SK-N-SH treated with all-trans-retinoic acid at 6 μM for 48 hours (cell line): ENCODE data around the gene PACSIN3.

Source experiments
- ATAC-seq: fragments of 200-7000 bp; cut with Tn5 transposase; 3 replicates; pipeline ENCODE4 v1.9.1; 2020; ENCODE audit warnings: mild to moderate bottlenecking, moderate library complexity
- ARNTL ChIP-seq: fragments of 450-650 bp; formaldehyde crosslinking; IDR thresholded peaks from 2 replicates; pipeline ENCODE4 v1.5.0; 2020; ENCODE audit warnings: low read depth, mild to moderate bottlenecking, moderate library complexity, borderline replicate concordance
- BACH2 ChIP-seq: fragments of 250-450 bp; sonication (Bioruptor Pico); IDR thresholded peaks from 2 replicates; pipeline ENCODE4 v1.9.0; 2021; ENCODE audit warnings: mild to moderate bottlenecking, borderline replicate concordance
- CSDC2 ChIP-seq: fragments of 250-450 bp; sonication (Bioruptor Pico); IDR thresholded peaks from 2 replicates; pipeline ENCODE4 v1.5.0; 2020; ENCODE audit warnings: mild to moderate bottlenecking, moderate library complexity
- ESRRG ChIP-seq: fragments of 250-450 bp; sonication (Bioruptor Pico); IDR thresholded peaks from 2 replicates; pipeline ENCODE4 v1.6.1; 2021; ENCODE audit warnings: mild to moderate bottlenecking
- GLIS3 ChIP-seq: fragments of 250-450 bp; sonication (Bioruptor Pico); IDR thresholded peaks from 2 replicates; pipeline ENCODE4 v1.5.0; 2020; ENCODE audit warnings: mild to moderate bottlenecking, moderate library complexity
- OSR1 ChIP-seq: fragments of 250-450 bp; sonication (Bioruptor Pico); IDR thresholded peaks from 2 replicates; pipeline ENCODE4 v1.8.0; 2022; ENCODE audit warnings: moderate library complexity, mild to moderate bottlenecking, inconsistent platforms
- PATZ1 ChIP-seq: fragments of 250-450 bp; sonication (Bioruptor Pico); IDR thresholded peaks from 2 replicates; pipeline ENCODE4 v1.8.0; 2020; ENCODE audit warnings: mild to moderate bottlenecking, moderate library complexity, borderline replicate concordance
- POU6F1 ChIP-seq: fragments of 250-450 bp; sonication (Bioruptor Pico); IDR thresholded peaks from 2 replicates; pipeline ENCODE4 v1.8.0; 2021; ENCODE audit warnings: low read depth, mild to moderate bottlenecking, moderate library complexity, borderline replicate concordance
- PPARA ChIP-seq: fragments of 250-450 bp; sonication (Bioruptor Pico); IDR thresholded peaks from 2 replicates; pipeline ENCODE4 v1.5.0; 2020; ENCODE audit warnings: mild to moderate bottlenecking, borderline replicate concordance
- RARB ChIP-seq: fragments of 250-450 bp; sonication (Bioruptor Pico); IDR thresholded peaks from 2 replicates; pipeline ENCODE4 v1.8.0; 2021; ENCODE audit warnings: mild to moderate bottlenecking, moderate library complexity
- SNAI2 ChIP-seq: fragments of 250-450 bp; sonication (Bioruptor Pico); IDR thresholded peaks from 2 replicates; pipeline ENCODE4 v1.5.0; 2020; ENCODE audit warnings: mild to moderate bottlenecking, moderate library complexity
- TOX ChIP-seq: fragments of 250-450 bp; sonication (Bioruptor Pico); IDR thresholded peaks from 2 replicates; pipeline ENCODE4 v1.8.0; 2021; ENCODE audit warnings: mild to moderate bottlenecking, moderate library complexity, borderline replicate concordance
- ZC3H10 ChIP-seq: fragments of 250-450 bp; sonication (Bioruptor Pico); IDR thresholded peaks from 2 replicates; pipeline ENCODE4 v1.5.1; 2021; ENCODE audit warnings: mild to moderate bottlenecking, moderate library complexity
- ZFP3 ChIP-seq: fragments of 250-450 bp; sonication (Bioruptor Pico); IDR thresholded peaks from 2 replicates; pipeline ENCODE4 v1.5.0; 2020; ENCODE audit warnings: mild to moderate bottlenecking, moderate library complexity
- ZFP30 ChIP-seq: fragments of 450-650 bp; formaldehyde crosslinking; IDR thresholded peaks from 2 replicates; pipeline ENCODE4 v1.5.0; 2022; ENCODE audit warnings: mild to moderate bottlenecking, moderate library complexity
- ZNF565 ChIP-seq: fragments of 450-650 bp; formaldehyde crosslinking; conservative IDR thresholded peaks from 2 replicates; pipeline ENCODE4 v1.5.0; 2020; ENCODE audit warnings: low read depth, mild to moderate bottlenecking, moderate library complexity
- ZNF70 ChIP-seq: fragments of 450-650 bp; formaldehyde crosslinking; IDR thresholded peaks from 2 replicates; pipeline ENCODE4 v1.5.0; 2020; ENCODE audit warnings: mild to moderate bottlenecking, moderate library complexity
- TF ChIP-seq, protein P1 (sequence below): fragments of 250-450 bp; sonication (Bioruptor Pico); IDR thresholded peaks from 2 replicates; pipeline ENCODE4 v1.5.1; 2021; ENCODE audit warnings: mild to moderate bottlenecking, moderate library complexity
- TF ChIP-seq, protein P2 (sequence below): fragments of 250-450 bp; sonication (Bioruptor Pico); IDR thresholded peaks from 2 replicates; pipeline ENCODE4 v1.5.1; 2020; ENCODE audit warnings: low read depth, mild to moderate bottlenecking, moderate library complexity
- TF ChIP-seq, protein P3 (sequence below): fragments of 250-450 bp; sonication (Bioruptor Pico); IDR thresholded peaks from 2 replicates; pipeline ENCODE4 v1.5.0; 2020; ENCODE audit warnings: mild to moderate bottlenecking, moderate library complexity

PACSIN3 gene

GRCh38 chr11:47137476-47137875 is 48.8 kb downstream of the PACSIN3 start (continued):
- TF ChIP-seq, protein P1, sequence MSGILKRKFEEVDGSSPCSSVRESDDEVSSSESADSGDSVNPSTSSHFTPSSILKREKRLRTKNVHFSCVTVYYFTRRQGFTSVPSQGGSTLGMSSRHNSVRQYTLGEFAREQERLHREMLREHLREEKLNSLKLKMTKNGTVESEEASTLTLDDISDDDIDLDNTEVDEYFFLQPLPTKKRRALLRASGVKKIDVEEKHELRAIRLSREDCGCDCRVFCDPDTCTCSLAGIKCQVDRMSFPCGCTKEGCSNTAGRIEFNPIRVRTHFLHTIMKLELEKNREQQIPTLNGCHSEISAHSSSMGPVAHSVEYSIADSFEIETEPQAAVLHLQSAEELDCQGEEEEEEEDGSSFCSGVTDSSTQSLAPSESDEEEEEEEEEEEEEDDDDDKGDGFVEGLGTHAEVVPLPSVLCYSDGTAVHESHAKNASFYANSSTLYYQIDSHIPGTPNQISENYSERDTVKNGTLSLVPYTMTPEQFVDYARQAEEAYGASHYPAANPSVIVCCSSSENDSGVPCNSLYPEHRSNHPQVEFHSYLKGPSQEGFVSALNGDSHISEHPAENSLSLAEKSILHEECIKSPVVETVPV (CRISPR knock-in tag): no peak
- no peak for TF ChIP-seq ARNTL (CRISPR knock-in tag)
- no peak for TF ChIP-seq PATZ1
- no peak for TF ChIP-seq PPARA (CRISPR knock-in tag)
- no peak for TF ChIP-seq ESRRG
- no peak for TF ChIP-seq ZC3H10 (CRISPR knock-in tag)
- TF ChIP-seq, all 23 proteins: peak for 0

- no peak for ATAC-seq
- TF ChIP-seq ARNTL (CRISPR knock-in tag) (no peak), ZNF565 (no peak), POU6F1 (CRISPR knock-in tag) (no peak), PATZ1 (no peak), PPARA (CRISPR knock-in tag) (no peak), ZFP30 (CRISPR knock-in tag) (no peak), RARB (no peak), CSDC2 (CRISPR knock-in tag) (no peak), TOX (CRISPR knock-in tag) (no peak), ZFP3 (CRISPR knock-in tag) (no peak)
- TF ChIP-seq, protein P2, sequence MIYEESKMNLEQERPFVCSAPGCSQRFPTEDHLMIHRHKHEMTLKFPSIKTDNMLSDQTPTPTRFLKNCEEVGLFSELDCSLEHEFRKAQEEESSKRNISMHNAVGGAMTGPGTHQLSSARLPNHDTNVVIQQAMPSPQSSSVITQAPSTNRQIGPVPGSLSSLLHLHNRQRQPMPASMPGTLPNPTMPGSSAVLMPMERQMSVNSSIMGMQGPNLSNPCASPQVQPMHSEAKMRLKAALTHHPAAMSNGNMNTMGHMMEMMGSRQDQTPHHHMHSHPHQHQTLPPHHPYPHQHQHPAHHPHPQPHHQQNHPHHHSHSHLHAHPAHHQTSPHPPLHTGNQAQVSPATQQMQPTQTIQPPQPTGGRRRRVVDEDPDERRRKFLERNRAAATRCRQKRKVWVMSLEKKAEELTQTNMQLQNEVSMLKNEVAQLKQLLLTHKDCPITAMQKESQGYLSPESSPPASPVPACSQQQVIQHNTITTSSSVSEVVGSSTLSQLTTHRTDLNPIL (CRISPR knock-in tag): no peak
- TF ChIP-seq, protein P3, sequence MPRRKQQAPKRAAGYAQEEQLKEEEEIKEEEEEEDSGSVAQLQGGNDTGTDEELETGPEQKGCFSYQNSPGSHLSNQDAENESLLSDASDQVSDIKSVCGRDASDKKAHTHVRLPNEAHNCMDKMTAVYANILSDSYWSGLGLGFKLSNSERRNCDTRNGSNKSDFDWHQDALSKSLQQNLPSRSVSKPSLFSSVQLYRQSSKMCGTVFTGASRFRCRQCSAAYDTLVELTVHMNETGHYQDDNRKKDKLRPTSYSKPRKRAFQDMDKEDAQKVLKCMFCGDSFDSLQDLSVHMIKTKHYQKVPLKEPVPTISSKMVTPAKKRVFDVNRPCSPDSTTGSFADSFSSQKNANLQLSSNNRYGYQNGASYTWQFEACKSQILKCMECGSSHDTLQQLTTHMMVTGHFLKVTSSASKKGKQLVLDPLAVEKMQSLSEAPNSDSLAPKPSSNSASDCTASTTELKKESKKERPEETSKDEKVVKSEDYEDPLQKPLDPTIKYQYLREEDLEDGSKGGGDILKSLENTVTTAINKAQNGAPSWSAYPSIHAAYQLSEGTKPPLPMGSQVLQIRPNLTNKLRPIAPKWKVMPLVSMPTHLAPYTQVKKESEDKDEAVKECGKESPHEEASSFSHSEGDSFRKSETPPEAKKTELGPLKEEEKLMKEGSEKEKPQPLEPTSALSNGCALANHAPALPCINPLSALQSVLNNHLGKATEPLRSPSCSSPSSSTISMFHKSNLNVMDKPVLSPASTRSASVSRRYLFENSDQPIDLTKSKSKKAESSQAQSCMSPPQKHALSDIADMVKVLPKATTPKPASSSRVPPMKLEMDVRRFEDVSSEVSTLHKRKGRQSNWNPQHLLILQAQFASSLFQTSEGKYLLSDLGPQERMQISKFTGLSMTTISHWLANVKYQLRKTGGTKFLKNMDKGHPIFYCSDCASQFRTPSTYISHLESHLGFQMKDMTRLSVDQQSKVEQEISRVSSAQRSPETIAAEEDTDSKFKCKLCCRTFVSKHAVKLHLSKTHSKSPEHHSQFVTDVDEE (CRISPR knock-in tag): no peak
- TF ChIP-seq, all 23 proteins: peak for 0
These were observed 49.3 kb downstream of the PACSIN3 start for GRCh38 chr11:47136921-47137320.

DNA sequence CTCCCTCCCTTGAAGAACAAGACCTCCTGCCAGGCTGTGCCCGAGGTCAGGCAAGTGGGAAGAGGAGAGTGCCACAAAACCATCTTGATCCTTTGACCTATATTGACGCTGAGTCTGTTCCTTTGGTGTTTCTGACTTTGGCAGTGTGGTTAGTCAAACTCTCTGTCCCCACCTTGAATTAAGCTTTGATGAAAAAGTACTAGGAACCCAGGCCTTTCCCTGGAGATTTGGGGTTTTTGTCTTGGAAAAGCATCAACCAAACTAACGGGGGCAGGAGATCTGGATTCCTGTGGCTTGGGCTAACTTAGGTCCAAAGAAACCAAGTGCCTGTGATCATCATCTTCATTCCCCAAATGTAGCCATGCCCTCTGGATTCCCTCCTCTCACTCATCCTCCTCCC is 49.9 kb downstream of the PACSIN3 start:
- ATAC-seq: no peak
- no peak for TF ChIP-seq ZFP3 (CRISPR knock-in tag)
- no peak for TF ChIP-seq BACH2
- no peak for TF ChIP-seq ARNTL (CRISPR knock-in tag)
- TF ChIP-seq ZNF565: no peak
- no peak for TF ChIP-seq PPARA (CRISPR knock-in tag)
- no peak for TF ChIP-seq ZFP30 (CRISPR knock-in tag)
- no peak for TF ChIP-seq ZNF70 (CRISPR knock-in tag)
- TF ChIP-seq OSR1 (CRISPR knock-in tag): no peak
- no peak for TF ChIP-seq TOX (CRISPR knock-in tag)
- no peak for TF ChIP-seq SNAI2 (CRISPR knock-in tag)
- no peak for TF ChIP-seq GLIS3 (CRISPR knock-in tag)
- TF ChIP-seq, protein P3 (CRISPR knock-in tag): no peak
- TF ChIP-seq, protein P1 (CRISPR knock-in tag): no peak
- TF ChIP-seq ZC3H10 (CRISPR knock-in tag): no peak
- TF ChIP-seq RARB: no peak
